Effector memory CD4-positive, alpha-beta T cell (primary cell): Measurements from ENCODE around the gene MPPED1.

Experiments used
- DNase-seq, 3 donors: peaks; one replicate each; pipeline ENCODE4 v3.0.0-alpha.2; 2020
- H3K27ac ChIP-seq: 2 replicates; pipeline ENCODE4 v1.7.0; 2013; ENCODE audit warnings: mild to moderate bottlenecking, low read length, moderate library complexity; ENCODE audit not compliant: insufficient read depth, poor library complexity, severe bottlenecking
- H3K27me3 ChIP-seq: replicated peaks from 2 replicates; pipeline ENCODE4 v1.7.0; 2013; ENCODE audit warnings: mild to moderate bottlenecking, low read length; ENCODE audit not compliant: insufficient read depth, control insufficient read depth, poor library complexity, severe bottlenecking
- H3K36me3 ChIP-seq: 2 replicates; pipeline ENCODE4 v1.7.0; 2013; ENCODE audit warnings: mild to moderate bottlenecking, low read length, moderate library complexity; ENCODE audit not compliant: control insufficient read depth, insufficient read depth
- H3K4me1 ChIP-seq: 2 replicates; pipeline ENCODE4 v1.7.0; 2013; ENCODE audit warnings: low read length, mild to moderate bottlenecking; ENCODE audit not compliant: control insufficient read depth, insufficient read depth, poor library complexity, severe bottlenecking
- H3K4me3 ChIP-seq: 2 replicates; pipeline ENCODE4 v1.7.0; 2013; ENCODE audit warnings: low read length, low read depth, mild to moderate bottlenecking; ENCODE audit not compliant: insufficient read depth, poor library complexity, severe bottlenecking
- H3K9me3 ChIP-seq: 2 replicates; pipeline ENCODE4 v1.7.0; 2013; ENCODE audit warnings: mild to moderate bottlenecking, low read length, moderate library complexity; ENCODE audit not compliant: control insufficient read depth

Gene MPPED1

DNA sequence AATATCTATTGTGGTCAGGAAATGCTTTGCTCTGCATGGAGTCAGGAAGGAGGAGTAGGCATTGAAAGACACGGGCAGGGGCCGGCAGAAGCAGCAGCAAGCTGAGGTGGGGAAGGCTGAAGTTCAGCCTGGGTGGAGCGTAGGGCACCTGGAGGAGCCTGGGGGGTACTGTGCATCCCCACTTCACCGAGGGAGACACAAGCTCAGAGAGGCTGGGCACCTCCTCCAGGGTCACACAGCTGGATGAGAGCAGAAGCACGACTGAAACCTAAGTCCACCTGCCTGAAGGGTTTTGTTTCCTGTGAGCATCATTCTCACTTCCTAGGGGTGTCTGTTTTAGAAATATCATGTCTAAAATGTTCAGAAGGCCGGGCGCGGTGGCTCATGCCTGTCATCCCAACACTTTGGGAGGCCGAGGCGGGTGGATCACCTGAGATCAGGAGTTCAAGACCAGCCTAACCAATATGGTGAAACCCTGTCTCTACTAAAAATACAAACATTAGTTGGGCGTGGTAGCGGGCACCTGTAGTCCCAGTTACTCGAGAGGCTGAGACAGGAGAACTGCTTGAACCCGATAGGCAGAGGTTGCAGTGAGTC, 138.3 kb downstream of the MPPED1 start:
- no peak overlapping the region for H3K4me3 ChIP-seq
- DNase-seq = no peak

DNA sequence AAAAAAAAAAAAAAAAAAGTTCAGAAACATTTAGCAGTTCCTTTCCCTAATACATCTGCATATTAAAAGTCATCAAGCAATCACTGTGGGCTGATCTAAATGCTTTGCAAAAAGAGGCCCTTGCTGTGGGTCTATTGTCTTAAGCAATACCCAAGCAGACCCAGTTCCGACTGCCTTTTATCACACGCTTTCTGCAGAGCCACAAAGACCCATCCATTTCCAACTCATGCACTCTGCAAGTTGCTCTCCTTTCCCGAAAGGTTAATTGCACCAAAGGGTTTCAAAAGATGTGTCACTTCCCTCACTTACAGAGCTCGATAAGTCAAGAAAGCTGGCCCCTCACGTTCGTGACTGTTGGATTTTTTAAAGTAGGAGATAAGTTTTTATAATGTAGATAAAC, 138.9 kb downstream of the MPPED1 start:
- Histone ChIP-seq H3K36me3 (no peaks in the 10 kb centered on the region), H3K4me1 (no peaks in the 10 kb centered on the region), H3K27me3 (no peaks in the 10 kb centered on the region), H3K4me3 (no peak overlapping the region), H3K27ac (no peak overlapping the region), H3K9me3 (no peaks in the 10 kb centered on the region)
- no peak for DNase-seq

More for the DNA sequence above, 138.3 kb downstream of the MPPED1 start:
- no peaks in the 10 kb centered on the region for H3K4me1 ChIP-seq
- no peak overlapping the region for H3K27ac ChIP-seq
- no peaks in the 10 kb centered on the region for H3K27me3 ChIP-seq
- no peaks in the 10 kb centered on the region for H3K9me3 ChIP-seq
- no peaks in the 10 kb centered on the region for H3K36me3 ChIP-seq

DNA sequence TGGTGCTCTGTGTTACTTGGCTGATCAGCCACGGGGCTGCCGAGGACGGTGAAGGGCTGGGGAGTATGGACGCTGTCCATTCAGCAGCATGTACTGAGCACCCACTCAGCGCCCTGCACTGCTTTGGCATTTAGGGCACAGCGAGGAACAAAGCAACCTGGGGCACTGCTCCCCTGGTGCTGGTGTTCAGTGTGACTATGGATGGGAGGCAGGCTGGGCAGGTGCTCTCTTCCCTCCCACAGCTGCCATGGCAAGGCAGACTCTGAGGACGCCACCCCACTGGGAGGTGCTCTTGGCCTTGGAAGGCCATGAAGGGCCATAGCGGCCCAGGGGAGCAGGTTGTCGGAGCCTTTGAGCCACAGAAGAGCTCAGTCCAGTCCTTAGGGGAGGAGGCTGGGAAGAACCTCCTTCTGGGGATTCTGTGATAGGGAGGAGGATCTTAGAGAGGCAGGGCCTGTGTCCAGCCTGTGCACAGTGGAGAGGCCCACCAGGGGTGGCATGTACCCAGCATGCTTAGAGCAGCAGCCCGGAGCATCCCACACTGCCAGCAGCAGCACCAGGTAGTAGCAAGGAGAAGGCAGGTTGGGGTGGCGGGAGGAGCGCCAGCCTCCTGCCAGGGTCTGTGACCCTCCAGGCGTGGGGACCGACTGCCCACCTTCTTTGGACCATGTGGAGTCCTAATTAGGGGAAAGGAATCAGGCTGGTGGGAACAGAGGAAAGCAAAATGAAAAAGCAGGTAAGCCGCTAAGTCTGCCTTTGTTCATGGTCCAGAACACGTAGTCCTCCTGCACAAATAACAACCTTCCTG, 141.8 kb downstream of the MPPED1 start:
- Histone ChIP-seq H3K36me3 (no peaks in the 10 kb centered on the region), H3K9me3 (no peaks in the 10 kb centered on the region), H3K4me1 (no peaks in the 10 kb centered on the region), H3K4me3 (no peak overlapping the region), H3K27me3 (no peaks in the 10 kb centered on the region), H3K27ac (no peak overlapping the region)
- no peak for DNase-seq

DNA sequence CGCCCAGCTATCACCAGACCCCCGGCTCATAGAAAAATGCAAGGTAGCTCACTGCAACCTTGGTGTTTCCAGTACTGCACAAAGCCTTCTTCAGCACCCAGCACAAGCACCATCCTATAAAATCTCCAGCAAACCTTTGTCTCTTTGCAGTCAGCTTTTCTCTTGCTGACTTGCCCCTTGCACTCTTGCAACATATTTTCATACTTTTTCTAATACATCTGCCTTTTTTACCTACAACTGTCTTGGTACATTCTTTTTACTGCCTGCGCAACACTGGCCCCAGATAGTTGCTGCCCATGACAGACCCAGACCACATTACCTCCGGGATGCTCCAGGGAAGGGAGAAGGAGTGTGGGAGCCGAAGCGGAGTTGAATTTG, 142.4 kb downstream of the MPPED1 start:
- H3K36me3 ChIP-seq = no peaks in the 10 kb centered on the region
- no peaks in the 10 kb centered on the region for H3K9me3 ChIP-seq
- no peaks in the 10 kb centered on the region for H3K27me3 ChIP-seq
- H3K4me1 ChIP-seq = no peaks in the 10 kb centered on the region
- no peak for DNase-seq
- H3K27ac ChIP-seq = no peak overlapping the region
- H3K4me3 ChIP-seq = no peak overlapping the region

DNA sequence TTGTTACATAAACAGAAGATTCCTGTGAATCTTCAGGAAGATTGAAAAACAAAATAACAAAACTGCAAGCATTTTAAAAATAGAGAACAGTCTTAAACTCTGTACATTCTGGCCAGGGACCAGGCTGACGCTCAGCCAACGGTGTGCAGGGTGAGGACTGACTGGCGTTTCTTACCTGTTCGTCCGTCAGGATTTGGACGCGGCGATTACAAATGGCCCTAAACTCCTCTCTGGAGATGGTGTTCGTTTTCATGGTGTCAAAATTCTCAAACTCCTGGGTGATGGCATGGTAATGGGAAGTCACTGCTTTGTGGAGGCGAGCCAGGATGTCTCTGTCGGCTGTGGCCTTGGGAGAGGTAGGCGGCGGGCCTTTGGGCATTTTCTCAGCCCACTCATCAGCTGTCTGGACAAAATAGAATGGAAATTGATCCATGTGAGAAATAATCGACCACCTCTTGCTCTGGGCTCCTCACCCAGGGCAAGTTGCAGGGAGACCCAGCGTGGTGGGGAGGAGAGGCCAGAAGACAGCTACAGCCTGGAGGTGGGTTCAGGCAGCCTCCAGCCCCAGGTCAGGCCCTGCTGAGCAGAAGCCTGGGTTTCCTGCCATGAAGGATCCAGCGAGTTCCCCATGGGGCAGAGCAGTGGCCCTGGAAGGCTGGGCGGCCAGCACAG, 143.0 kb downstream of the MPPED1 start:
- H3K4me1 ChIP-seq = no peaks in the 10 kb centered on the region
- H3K9me3 ChIP-seq = no peaks in the 10 kb centered on the region
- no peak for DNase-seq
- H3K27me3 ChIP-seq = no peaks in the 10 kb centered on the region
- no peaks in the 10 kb centered on the region for H3K36me3 ChIP-seq
- H3K4me3 ChIP-seq = no peak overlapping the region
- no peak overlapping the region for H3K27ac ChIP-seq

DNA sequence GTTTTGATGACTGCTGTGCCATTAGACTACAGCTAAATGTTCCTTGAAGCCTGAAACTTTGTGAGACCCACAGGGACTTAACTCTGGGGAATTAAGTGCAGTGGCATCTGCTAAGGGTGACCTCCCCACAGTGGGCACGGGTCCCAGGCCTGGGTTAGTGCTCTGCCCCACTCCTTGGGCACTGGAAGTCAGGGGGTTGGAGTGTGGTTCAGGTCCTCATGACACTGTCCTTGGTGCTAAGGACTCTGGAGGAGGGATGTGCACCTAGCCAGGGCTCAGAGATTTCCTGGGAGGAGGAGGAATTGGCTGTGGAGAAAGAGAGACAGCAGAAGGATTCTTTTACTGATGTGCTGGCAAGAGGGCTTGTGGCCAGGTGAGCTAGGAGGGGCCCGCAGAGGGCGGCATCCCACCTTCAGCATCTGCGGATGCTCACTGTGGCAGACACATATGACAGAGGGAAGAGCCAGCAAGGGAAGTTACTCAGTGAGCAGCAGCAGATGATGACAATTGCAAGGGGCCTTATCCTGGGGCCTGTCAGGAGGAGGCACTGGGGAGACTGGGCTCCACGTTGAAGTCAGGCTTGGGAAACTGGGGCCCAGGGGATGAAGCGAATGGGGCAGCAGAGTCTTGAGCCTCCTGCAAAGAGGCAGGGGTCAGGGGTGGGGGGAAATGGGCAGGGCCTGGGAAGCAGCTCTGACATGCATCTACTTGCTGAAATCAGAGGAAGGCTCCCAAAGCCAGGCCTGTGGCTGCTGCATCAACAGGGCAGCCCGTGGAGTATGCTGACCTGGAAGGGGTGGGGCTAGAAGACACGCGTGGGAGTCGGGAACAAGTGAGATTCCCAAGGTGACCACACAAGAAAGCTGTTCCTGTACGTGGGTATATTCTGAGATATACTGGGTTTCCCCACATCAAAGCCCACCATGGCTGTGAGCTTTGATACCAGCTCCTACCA, 144.0 kb downstream of the MPPED1 start:
- Histone ChIP-seq H3K36me3 (no peaks in the 10 kb centered on the region), H3K4me1 (no peaks in the 10 kb centered on the region), H3K4me3 (no peak overlapping the region), H3K27ac (no peak overlapping the region), H3K9me3 (no peaks in the 10 kb centered on the region), H3K27me3 (no peaks in the 10 kb centered on the region)
- DNase-seq = no peak
